Stomach (tissue), 4 donors: ENCODE data around the gene DIS3L2.

ENCODE experiments used
- EP300 ChIP-seq: sonication (generic); formaldehyde crosslinking; IDR thresholded peaks from one replicate; pipeline ENCODE4 v1.6.1; 2017; ENCODE audit warnings: antibody characterized with exemption
- POLR2A ChIP-seq, 4 donors: fragments of 450-650 bp; IDR thresholded peaks; one replicate each; pipeline ENCODE4 v1.6.1; 2016; ENCODE audit warnings: antibody characterized with exemption in 4 of 4, control low read depth in 2 of 4, mild to moderate bottlenecking in 1 of 4, moderate library complexity in 1 of 4
- POLR2AphosphoS5 ChIP-seq, 3 donors: sonication (generic); formaldehyde crosslinking; IDR thresholded peaks; one replicate each; pipeline ENCODE4 v1.6.1; 2016; ENCODE audit warnings: antibody characterized with exemption in 3 of 3
- TF ChIP-seq, protein P1 (sequence below), 7 experiments: fragments of 450-650 bp in 4 of 7; fragments of 200-600 bp in 3 of 7; sonication (generic) in 3 of 7; IDR thresholded peaks; one replicate each; pipeline ENCODE4 v1.5.1; 2016 to 2019; ENCODE audit warnings: antibody characterized with exemption in 7 of 7, control low read depth in 2 of 7, mild to moderate bottlenecking in 1 of 7

DNA sequence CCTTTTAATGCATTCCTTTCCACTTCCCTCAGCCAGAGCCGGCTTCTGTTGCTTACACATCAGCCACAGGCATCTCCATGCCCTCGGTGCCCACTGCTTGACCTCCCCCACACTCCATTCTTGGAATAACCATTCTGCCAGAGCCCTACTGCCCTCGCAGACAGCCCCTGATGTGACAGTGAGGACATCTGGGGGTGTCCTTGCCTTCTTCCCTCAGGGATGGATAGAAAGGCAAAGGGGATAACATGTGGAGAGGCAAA, 28.9 kb upstream of the DIS3L2 start:
- TF ChIP-seq, protein P1, sequence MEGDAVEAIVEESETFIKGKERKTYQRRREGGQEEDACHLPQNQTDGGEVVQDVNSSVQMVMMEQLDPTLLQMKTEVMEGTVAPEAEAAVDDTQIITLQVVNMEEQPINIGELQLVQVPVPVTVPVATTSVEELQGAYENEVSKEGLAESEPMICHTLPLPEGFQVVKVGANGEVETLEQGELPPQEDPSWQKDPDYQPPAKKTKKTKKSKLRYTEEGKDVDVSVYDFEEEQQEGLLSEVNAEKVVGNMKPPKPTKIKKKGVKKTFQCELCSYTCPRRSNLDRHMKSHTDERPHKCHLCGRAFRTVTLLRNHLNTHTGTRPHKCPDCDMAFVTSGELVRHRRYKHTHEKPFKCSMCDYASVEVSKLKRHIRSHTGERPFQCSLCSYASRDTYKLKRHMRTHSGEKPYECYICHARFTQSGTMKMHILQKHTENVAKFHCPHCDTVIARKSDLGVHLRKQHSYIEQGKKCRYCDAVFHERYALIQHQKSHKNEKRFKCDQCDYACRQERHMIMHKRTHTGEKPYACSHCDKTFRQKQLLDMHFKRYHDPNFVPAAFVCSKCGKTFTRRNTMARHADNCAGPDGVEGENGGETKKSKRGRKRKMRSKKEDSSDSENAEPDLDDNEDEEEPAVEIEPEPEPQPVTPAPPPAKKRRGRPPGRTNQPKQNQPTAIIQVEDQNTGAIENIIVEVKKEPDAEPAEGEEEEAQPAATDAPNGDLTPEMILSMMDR (IDR thresholded peaks at IDR 0.05), result no peak
- TF ChIP-seq POLR2A (IDR thresholded peaks at IDR 0.05) (no peak), POLR2AphosphoS5 (IDR thresholded peaks at IDR 0.05) (no peak), EP300 (no peak)
